GM15510 (cell line): ENCODE results near the gene RGS1.

Source experiments
- POLR2A ChIP-seq: IDR thresholded peaks from 3 replicates; pipeline ENCODE4 v1.6.1; 2011; ENCODE audit warnings: borderline replicate concordance; ENCODE audit not compliant: insufficient read length; ENCODE audit errors: extremely low read depth

RGS1 gene

GRCh38 chr1:192573499-192573898, 2.1 kb upstream of the RGS1 start:
- no peak for TF ChIP-seq POLR2A

- TF ChIP-seq POLR2A: no peak
These were observed 1.5 kb upstream of the RGS1 start for GRCh38 chr1:192574073-192574472.

GRCh38 chr1:192576190-192577144, 894 bp downstream of the RGS1 start:
- no peak for TF ChIP-seq POLR2A

DNA sequence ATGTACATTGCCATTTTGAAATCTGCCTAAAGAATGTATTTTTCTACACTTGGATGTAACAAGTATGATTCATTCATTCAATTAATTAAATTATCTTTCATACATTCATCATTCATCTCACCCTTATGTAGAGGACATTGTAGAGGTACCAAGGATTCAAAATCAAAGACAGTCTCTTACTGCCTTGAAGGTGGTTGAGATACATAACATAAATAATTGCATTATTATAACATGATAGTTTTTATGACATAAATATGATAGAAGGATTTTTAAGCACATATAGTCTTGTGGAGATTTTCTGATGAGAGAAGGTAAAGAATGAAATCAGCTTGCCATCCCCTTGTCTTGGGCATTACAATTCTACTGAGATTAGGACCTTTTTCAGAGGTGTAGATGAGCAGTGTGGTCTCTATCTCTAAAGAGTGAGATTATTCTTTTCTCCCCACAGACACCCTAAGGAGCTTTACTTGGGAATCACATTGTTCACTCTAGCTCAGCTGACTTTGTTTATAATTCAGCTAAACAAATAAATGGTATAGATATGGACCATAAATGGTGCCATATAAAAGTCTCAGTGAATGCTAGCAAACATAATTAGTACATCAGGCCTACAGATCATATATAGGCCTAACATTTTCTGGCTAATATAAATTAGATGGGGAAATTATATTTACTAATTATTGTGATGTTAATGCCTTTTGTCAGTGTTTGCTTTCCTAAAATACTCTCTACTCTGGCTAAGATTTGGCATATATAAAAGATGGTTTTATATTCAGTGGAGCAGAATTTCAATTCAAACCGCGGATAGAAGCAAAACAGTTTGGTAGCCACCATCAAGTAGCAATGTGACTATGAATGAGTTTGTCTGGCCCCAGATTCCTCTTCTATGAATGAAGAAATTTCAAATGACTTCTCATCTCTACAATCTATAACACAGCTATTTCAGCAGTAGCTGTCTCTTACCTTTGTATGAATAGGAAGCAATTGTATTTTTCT, 1.9 kb downstream of the RGS1 start:
- TF ChIP-seq POLR2A: no peak

DNA sequence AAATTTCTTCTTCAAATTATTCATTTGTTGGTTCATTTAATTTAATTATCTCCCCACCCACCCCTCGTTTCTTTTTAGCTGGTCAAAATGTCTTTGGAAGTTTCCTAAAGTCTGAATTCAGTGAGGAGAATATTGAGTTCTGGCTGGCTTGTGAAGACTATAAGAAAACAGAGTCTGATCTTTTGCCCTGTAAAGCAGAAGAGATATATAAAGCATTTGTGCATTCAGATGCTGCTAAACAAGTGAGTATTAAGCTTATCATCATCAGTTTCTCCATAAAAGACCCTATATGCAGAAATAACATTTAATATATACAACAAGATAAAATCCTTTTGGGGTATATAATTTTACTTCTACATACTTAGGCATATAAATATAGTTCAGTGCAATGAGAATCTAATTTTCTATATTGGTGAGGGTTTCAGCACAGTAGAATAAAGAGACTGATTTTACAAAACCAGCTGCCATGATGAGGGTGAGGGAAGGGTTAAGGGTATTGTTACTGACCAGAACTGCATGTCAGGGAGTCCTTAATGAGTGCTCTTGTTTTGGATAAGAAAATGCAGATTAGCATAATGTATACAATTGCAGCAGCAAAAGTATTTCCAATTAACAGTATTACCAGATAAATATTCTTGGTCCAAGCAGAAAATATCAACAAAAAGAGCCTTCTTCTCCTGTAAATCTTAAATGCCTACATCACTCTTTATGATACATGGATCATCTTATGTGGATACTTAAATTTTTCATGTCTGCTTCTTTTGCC, 2.8 kb downstream of the RGS1 start:
- TF ChIP-seq POLR2A: peak; percentile 29

DNA sequence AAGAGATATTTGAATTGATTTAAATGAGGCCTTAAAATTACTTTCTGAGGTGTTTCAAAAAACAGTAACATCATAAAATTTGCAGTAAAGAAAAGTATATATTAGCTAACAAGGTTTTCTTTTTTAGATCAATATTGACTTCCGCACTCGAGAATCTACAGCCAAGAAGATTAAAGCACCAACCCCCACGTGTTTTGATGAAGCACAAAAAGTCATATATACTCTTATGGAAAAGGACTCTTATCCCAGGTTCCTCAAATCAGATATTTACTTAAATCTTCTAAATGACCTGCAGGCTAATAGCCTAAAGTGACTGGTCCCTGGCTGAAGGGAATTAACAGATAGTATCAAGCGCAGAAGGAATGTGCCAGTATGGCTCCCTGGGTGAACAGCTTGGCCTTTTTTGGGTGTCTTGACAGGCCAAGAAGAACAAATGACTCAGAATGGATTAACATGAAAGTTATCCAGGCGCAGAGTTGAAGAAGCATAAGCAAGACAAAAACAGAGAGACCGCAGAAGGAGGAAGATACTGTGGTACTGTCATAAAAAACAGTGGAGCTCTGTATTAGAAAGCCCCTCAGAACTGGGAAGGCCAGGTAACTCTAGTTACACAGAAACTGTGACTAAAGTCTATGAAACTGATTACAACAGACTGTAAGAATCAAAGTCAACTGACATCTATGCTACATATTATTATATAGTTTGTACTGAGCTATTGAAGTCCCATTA, 3.6 kb downstream of the RGS1 start:
- TF ChIP-seq POLR2A: peak; percentile 38

- TF ChIP-seq POLR2A: peak; percentile 48
These were observed 4.9 kb downstream of the RGS1 start for GRCh38 chr1:192580351-192580962.

GRCh38 chr1:192581131-192581927, 5.8 kb downstream of the RGS1 start:
- no peak for TF ChIP-seq POLR2A

GRCh38 chr1:192584866-192585265, 9.3 kb downstream of the RGS1 start:
- TF ChIP-seq POLR2A: no peak

DNA sequence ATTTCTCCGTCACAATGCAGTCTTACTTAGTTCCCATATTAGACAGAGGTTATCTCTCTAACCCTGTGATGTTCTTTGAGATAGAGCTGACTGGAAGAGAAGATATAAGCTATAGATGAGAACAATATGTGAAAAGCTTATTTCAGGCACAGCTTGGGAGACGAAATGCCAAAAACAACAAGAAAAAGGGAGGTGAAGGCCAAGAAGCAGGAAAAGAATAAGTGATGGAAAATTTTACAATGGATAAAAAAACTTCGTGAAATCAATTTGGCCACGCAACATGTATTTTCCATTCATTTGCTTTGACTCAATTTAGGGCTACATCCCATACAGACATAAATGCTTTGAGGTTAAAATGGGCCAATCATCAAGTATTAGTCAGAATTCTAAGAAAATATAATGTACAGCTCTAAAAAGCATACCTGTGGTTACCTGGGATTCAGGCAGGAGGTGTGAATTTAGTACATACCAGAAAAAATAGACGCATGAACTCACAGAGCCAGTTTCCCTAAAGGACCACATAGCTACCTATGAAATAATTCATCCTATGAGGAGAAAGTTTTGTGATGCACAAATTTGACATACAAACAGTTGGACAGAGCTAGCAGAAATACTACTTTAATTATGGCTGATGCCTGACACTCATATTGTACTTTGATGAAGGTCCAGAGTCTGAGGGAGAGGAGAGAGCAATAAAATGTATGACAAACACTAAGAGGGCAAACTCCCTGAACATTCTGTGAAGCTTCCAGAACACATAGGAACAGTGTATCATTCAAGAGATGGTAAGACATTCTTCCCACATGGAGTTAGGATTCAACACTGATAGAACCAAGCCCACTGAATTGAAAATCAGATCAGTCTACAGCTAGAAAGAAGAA, 12.1 kb downstream of the RGS1 start:
- TF ChIP-seq POLR2A: no peak

DNA sequence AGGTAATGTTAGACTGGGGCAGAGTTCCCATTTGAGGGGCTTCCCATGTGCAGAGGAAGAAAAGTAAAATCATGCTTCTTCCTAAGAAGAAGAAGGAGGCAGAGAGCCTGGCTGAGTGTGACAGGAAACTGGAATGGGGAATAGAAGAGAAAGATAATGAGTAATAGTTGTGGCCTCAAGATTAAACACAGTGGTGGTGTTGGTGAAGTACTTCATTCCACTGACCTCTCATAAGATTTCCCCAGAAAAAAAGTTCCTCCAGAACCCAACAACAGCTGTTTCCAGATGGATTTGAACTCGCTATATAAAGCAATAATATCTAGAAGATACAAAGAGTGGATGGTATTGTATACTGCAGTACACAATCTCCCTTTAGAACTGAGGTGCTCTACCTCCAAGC, 13.0 kb downstream of the RGS1 start:
- TF ChIP-seq POLR2A: no peak

GRCh38 chr1:192589813-192590212, 14.2 kb downstream of the RGS1 start:
- no peak for TF ChIP-seq POLR2A
